NCI-H345 treated with DMSO at 0.1 percent for 48 hours (cell line): Measurements from ENCODE around the gene MALRD1.

Experiments used
- DNase-seq: peaks from one replicate; lab custom pipeline; 2025; ENCODE audit not compliant: unreplicated experiment; lab: John Stamatoyannopoulos, UW

MALRD1 gene

DNA sequence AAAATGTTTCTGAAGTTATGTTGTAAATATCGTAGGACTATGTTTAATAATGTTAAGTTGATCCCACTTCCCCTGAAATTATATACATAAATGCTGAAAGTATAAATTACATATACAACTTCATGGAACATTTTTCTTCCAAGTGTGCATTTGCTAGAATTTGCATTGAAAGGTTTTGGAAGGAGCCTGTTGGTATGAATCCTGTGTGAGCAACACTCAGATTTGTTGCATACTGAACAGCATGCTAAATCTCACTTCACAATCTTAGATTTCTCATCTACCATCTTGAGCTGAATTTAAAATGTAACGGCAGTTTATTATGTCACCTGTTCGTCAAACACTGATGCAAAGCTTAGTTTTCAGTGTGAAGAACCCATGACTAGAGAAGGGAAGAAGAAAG is 172.6 kb downstream of the MALRD1 start:
- DNase-seq, result no peak

DNA sequence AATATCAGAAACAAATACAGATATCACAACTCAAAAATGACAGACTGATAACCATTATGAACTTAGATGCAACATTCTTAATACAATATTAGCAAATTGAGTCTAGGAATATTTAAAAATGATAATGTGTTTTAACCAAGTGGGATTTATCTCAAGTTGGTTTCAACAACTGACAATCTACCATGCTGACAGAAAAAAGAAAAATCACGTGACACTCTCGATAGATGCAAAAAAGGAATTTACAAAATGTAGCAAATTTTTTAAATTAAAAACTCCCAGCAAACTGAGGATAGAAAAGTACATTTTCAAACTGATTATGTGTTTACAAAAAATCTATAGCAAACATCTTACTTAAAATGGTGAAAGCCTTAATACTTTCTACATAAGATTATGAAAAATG is 177.4 kb downstream of the MALRD1 start:
- DNase-seq, result no peak

DNA sequence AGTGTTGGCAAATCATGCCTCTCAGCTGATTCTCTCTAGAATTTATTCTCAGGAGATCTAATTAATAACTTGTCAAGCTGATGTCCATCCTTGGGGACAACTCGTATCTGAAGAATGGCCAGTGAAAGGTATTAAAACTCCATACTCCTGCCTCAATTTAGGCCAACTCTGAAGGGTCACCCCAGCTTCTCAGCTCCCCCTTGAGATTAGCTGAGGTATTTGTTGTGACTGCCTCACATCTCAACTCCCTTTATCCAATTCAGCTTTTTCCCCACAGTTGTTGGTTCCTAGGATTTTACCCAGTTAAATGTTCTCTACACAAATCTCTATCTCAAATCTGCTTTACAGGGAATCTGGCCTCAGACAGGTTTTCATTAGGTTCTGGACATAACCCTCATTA is 182.4 kb downstream of the MALRD1 start:
- DNase-seq, result no peak

DNA sequence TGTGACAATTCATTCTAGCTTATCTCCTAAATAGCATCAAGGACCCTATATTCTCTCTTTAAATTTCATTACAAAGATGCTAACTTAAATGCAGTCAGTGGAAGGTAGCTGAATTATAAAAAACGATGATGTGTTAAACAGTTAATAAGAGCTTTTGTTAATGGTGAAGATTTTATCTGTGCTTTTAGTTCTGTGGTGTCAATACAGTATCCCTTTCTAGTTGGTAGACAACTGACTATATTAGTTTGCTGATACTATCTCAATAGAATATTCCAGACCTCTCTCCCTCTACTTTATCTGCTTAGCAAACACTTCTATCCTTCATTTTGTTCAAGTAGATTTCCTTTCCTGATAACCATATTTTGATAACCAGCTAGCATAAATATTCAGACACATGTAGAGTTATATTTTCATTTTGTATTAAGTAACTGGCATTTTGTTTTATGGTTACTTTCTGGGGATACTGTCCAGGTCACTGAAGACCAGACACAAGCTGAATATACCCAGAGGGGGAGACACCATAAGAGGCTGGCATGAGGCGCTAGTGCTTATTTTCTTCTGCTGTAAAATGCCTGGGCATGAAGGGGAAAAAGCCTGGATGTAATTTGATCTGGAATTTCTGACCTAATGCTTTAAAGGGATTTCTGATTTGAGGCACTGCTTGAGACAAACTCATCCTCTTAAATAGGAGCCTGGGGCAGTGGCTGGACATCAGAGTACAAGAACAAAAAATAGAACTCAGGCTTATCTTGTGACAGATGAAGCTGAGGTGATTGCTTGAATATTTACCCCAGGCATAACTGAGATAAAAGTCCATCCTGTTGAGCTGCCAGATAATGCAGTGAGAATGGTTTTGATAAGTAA is 197.5 kb downstream of the MALRD1 start:
- DNase-seq, result no peak

DNA sequence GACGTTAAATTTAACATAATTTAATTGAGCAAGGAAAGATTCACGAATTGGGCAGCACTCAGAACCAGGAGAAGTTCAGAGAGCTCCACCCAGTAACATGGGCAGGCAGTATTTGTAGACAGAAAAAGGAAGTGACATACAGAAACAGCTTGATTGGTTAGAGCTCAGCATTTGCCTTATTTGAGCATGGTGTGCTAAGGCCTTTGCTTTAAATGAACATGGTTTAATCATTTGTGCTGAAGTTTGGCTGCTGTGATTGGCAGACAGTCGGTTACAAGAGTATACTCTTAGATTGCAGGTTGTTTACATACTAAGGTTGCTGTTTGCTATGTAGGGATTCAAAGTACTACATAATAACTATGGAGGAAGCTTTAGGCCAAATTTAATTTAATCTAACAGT is 199.2 kb downstream of the MALRD1 start:
- DNase-seq, result no peak

DNA sequence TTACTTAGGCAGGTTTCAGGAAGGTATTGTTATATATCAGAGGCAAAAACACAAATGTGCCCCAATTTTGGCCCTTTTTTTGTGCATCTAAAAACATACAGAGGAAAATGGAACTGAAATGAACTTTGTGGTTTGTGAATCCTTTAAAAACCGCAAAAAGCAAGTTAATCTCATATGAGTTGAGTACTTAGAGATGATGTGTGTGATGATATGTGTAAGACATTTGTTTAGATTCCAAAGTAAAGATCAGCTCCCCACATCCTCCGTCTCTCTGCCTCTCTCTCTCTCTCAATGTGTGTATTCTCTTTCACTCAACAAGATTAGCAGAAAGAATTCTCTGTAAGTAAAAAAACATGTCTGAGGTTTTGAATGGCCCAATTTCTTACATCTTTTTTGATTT is 201.9 kb downstream of the MALRD1 start:
- no peak for DNase-seq

DNA sequence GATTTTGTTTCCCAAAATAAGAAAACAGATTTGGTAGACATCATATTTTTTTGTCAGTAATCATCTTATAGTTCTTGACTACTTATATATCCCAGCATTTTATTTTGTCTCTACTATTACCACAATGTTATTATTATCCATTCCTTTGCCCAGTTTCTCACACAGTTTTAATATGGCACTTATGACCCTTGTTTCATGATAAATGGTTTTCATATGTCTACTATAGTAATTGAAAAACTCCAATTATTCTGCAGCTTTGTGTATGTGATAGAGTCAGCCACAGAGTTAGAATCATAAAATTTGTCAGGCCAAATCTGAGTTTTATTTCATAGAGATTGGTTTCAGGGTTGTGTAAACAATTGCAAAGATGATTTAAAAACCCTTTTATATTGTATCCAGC is 203.9 kb downstream of the MALRD1 start:
- DNase-seq, result no peak

DNA sequence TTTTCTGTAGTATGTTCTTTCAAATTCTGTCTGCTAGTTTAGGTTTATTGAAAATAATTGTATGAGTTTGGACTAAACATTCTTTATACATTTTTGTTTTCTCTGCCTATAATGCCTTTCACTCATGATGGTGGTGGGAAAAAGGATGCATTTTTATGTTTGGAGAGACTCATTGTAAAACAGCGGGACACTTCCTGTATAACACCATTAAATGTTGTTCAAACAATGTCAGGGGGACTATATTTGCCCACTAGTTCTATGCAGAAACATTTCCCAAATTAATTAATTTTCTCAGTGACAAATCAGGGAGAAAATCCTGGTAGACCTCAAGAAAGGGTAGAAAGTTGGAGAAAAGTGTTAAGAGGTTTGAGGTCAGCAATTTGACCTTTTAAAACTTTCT is 207.7 kb downstream of the MALRD1 start:
- no peak for DNase-seq

DNA sequence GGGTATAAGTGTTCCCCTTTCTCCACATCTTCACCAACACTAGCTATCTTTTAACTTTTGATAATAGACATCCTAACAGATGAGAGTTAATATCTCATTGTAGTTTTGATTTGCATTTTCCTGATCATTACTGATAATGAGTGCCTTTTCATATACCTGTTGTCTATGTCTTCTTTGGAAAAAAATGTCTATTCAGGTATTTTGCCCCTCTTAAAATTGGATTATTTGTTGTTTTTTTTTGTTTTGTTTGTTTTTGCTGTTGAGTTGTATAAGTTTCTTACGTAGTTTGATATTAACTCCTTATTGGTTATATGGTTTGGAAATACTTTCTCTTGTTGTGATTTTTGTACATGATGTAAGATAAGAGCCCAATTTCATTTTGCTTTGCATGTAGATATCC is 214.7 kb downstream of the MALRD1 start:
- DNase-seq, result no peak

DNA sequence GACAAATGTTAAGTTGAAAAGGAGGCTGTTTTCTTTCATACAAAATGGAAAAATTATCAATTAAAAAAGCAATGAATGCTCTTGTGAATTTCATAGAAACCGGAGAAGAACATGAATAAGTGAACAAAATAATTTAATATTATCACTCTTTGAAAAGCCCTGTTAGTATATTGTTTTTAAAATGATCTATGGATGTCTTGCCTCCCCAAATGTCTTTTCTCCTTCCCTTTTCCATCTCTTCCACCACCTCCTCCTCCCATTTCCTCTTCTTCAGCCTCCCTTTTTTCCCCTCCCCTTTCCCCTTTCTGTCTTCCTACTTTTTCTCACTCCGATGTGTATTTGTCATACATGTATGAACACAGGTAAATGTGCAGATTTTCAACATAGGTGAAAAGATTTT is 234.7 kb downstream of the MALRD1 start:
- DNase-seq, result no peak

DNA sequence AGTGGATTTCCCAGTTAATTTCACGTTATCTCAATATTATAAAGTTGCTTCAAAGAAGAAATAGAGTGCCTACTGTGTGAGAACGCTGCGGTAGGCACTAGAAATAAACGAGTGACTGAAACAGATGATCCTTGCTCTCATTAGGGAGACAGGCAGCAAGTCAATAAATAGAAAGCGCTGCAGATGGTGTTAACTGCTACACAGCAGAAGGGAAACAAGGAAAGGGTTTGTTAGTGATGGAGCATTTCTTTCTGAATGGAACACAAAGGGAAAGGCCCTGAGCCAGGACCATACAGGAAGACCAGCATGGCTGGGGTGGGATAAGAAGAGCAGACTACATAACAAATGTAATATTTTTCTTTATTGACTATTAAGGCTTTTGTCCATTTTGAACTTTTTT is 235.2 kb downstream of the MALRD1 start:
- DNase-seq, result no peak

DNA sequence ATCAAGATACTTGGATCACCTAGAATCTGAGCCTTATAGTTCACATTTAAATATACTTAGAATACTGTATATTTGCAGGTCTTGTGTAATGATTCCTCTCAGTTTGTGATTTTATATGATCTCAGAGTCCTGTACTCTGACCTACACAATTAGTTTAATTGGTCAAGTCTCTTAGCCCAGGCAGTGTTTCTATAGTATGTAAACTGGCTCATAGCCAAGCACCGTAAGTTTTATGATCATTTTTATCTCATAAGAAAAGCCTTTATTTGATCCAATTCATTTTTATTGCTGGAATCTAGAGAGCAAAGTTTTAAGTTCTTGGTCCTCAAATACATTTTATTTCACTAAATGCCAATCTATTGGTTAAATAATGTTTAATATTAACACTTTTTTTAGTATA is 242.2 kb downstream of the MALRD1 start:
- DNase-seq, result no peak

DNA sequence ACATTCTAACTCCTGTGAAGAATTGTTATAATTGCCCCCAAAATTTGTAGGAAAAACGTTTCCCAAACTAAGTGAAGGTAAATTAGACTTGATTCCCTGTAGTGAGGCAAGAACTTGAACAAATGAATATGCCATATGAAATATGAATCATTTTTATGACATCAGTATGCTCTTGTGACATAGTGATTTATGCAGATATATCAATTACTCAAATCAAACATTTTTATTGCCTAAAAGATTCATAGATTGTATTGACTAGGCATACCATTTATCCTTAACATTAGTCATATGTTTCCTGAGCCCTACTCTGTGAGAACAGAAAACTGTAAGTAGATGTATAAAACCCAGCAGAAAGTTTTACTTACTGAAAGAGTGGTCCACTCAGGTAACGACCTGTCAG is 245.6 kb downstream of the MALRD1 start:
- no peak for DNase-seq

DNA sequence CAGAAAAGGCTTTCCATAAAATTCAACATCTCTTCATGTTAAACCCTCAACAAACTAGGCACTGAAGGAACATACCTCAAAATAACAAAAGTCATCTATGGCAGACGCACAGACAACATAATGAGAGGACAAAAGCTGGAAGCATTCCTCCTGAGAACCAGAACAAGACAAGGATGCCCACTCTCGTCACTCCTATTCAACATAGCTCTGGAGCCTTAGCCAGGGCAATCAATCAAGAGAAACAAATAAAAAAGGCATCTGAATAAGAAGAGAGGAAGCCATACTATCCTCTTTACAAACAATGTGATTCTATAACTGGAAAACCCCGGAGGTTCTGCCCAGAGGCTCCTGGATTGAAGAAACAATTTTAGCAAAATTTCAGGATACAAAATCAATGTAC is 251.0 kb downstream of the MALRD1 start:
- no peak for DNase-seq

DNA sequence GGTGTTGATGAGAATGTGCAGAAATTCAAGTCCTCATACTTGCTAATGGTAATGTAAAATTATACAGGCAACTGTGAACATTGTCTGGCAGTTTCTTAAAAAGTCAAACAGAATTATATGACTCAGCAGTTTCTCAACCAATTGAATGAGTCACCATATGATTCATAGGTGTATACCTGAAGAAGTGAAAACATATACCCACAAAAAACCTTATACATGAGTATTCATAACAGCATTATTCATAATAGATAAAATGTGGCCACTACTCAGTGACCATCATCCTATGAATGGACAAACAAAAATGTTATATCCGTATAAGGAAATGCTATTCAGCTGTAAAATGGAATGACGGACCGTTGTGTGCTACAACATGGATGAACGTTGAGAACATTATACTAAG is 253.5 kb downstream of the MALRD1 start:
- DNase-seq, result no peak

DNA sequence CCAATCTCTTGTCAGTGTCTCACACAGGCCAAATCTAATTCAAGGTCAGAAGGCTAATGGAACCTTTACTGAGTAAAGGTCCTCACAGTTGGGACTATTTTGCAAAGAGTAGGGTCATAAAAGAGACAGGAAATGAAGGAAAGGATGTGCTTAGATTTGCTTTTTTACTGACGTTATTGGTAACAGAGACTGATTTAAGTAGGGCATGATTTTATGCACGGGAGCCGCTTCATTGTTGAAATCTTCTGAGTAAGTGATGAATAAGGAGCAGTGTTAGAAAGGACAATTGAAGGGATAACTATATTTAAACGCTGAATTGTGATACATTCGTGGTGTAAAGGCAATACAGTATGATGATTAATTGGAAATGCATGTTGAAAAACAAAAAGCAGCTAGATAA is 261.5 kb downstream of the MALRD1 start:
- no peak for DNase-seq

DNA sequence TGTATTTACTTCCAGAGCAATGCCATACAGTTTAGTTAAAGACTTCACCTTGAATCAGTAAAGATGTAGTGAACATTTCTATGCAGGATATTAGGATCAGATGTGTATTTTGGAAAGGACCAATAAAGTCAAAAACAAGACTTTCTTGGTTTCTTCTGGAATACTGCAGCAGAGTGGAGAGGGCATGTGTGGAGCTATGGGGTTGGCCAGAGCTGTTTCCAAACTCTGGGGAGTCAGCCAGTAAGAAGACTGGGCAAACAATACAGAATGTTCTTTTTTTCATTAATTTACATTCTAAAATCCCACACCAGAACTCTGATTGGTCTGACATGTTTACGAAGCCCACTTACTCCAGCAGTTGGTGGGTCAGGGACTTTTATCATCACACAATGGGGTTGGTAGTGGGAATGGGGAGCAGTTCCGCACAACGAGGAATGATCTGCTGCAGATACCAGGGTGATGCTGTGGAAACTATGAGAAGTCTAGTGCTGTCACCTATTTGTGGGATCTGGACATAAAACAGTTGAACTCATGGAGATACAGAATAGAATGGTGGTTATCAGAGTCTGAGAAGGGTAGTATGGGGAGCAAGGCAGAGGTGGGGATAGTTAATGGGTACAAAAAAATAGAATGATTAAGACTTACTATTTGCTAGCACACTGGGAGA is 267.7 kb downstream of the MALRD1 start:
- DNase-seq, result no peak

DNA sequence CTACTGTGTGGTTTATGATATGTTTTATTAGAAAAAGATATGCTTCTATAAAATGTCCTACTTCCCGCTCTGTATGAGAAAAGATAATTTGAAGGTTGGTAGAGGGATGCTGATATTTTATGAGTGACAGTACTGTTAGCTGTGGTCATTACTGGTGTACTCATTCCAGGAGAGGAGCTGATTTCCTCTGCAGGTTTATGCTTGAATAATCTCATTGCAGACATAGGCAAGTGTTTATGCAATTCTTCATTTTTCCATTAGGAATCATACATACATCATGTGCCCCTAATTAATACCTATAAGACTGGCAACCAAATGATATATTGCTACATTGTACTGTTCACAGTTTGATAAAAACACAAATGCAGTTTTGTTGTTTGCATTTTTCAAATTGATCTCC is 269.4 kb downstream of the MALRD1 start:
- DNase-seq, result no peak

DNA sequence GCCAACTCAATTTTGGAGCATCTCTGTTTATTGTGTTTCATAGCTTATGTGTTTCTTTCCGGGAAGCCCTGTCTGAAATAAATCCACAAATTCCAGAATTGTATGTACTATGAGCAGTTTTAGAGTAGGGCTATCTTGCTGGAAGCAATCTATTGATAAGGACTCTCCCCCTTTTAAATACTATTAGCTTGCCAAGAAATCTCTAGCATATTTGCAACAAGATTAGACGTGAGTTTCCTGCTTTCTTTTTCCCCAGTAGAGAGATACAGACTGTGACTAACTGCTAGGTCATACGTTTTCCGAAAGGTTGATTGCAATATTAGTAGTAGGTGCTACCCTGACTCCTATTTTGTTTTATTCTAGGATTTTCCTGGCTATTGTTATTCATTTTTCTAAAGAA is 277.0 kb downstream of the MALRD1 start:
- DNase-seq, result no peak

DNA sequence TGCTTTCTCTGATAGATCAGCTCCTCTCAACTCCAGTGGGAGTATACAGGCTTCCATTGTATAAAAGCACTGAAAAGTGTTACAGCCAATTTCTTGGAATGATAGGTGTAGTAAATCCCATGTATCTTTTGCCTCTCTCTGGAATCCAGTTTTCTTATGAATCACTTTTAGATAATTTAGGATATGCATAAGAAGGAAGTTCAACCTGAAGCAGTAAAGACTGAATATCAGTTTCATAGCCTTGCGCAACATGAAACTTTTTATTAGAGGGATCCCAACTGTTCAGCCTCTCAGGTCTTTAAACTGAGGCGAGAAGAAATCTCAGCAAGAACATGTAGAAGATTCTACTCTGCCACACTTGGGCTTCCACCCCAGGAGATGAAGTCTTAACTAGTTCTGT is 280.0 kb downstream of the MALRD1 start:
- DNase-seq, result no peak

DNA sequence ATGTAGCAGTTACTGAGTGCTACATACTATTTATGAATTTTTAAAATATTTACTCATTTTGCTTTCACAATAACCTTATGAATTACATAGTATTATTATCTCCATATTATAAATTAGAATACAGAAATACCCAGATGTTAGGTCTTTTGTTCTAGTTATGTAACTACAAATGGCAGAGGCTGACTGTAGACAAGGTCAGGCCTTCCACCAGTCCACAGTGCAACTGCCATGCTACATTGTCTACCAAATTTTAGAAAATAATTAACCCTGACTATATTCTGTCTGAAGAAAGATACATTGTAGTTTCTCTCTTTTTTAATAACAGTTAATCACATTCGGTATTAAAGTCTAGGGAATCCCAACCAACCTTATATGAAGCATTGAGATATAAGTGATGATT is 280.9 kb downstream of the MALRD1 start:
- no peak for DNase-seq

DNA sequence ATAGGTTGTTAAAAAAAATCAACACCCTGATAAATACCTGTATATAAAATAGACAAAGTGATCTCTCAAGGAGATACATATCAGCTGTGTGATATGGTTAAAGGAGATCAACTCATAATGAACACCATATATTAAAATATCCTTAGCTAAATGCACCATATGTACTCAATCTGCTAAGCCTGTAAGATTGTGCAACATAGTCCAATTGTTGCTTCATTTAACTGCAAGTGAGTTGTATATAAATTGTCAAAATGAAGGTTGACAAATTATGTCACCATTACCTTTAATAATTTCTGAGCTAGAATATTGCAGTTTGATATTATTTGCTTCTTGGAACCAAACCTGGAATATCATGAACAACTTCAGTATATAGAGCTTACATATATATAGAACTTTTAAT is 283.7 kb downstream of the MALRD1 start:
- no peak for DNase-seq

DNA sequence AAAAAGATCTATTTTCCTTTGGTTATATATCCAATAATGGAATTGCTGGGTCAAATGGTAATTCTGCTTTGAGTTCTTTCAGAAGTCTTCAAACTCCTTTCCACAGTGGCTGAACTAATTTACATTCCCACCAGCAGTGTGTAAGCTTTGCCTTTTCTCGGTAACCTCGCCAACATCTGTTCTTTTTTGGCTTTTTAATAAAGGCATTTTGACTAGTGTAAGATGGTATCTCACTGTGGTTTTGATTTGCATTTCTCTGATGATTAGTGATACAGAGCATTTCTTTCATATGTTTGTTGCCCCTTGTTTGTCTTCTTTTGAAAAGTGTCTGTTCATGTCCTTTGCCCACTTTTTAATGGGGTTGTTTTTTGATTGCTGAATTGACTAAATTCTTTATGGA is 285.0 kb downstream of the MALRD1 start:
- no peak for DNase-seq
